Stimulated activated CD8-positive, alpha-beta memory T cell treated with anti-CD3 and anti-CD28 coated beads, Interleukin-15, amount 100 ng/mL, for 24 hours (primary cell): ENCODE measurements around the gene SLIT1.

ENCODE experiments used
- DNase-seq: peaks from one replicate; pipeline ENCODE4 v3.0.0-alpha.2; 2020; ENCODE audit warnings: low read depth

Gene SLIT1

GRCh38 chr10:97200616-97201015 lies 14.9 kb upstream of the SLIT1 start:
- DNase-seq = no peak

GRCh38 chr10:97199152-97199551 lies 13.4 kb upstream of the SLIT1 start:
- no peak for DNase-seq

GRCh38 chr10:97197030-97197500 lies 11.3 kb upstream of the SLIT1 start:
- no peak for DNase-seq

- DNase-seq = peak; percentile 16
Measured at GRCh38 chr10:97196223-97197029, 10.7 kb upstream of the SLIT1 start.

GRCh38 chr10:97195706-97196222 lies 10.0 kb upstream of the SLIT1 start:
- no peak for DNase-seq

GRCh38 chr10:97192952-97193435 lies 7.2 kb upstream of the SLIT1 start:
- DNase-seq = no peak

GRCh38 chr10:97190450-97190849 lies 4.7 kb upstream of the SLIT1 start:
- DNase-seq = no peak

GRCh38 chr10:97188261-97188711 lies 2.5 kb upstream of the SLIT1 start:
- DNase-seq = no peak

GRCh38 chr10:97186911-97187310 lies 1.2 kb upstream of the SLIT1 start:
- no peak for DNase-seq

- DNase-seq = no peak
Measured at GRCh38 chr10:97184971-97185325, 811 bp downstream of the SLIT1 start.

GRCh38 chr10:97183314-97183713 lies 2.4 kb downstream of the SLIT1 start:
- DNase-seq = no peak

- DNase-seq = no peak
Measured at GRCh38 chr10:97182288-97182990, 3.3 kb downstream of the SLIT1 start.

GRCh38 chr10:97180986-97181385 lies 4.8 kb downstream of the SLIT1 start:
- DNase-seq = no peak

- no peak for DNase-seq
Measured at GRCh38 chr10:97180363-97180755, 5.4 kb downstream of the SLIT1 start.

- no peak for DNase-seq
Measured at GRCh38 chr10:97179731-97180362, 5.9 kb downstream of the SLIT1 start.

- no peak for DNase-seq
Measured at GRCh38 chr10:97179311-97179710, 6.4 kb downstream of the SLIT1 start.

GRCh38 chr10:97178074-97178473 lies 7.7 kb downstream of the SLIT1 start:
- no peak for DNase-seq

GRCh38 chr10:97176226-97176625 lies 9.5 kb downstream of the SLIT1 start:
- DNase-seq = no peak

- no peak for DNase-seq
Measured at GRCh38 chr10:97175586-97175985, 10.2 kb downstream of the SLIT1 start.

- DNase-seq = no peak
Measured at GRCh38 chr10:97174941-97175340, 10.8 kb downstream of the SLIT1 start.

GRCh38 chr10:97174276-97174775 lies 11.4 kb downstream of the SLIT1 start:
- DNase-seq = no peak

- no peak for DNase-seq
Measured at GRCh38 chr10:97173036-97173435, 12.7 kb downstream of the SLIT1 start.
